Measurements from ENCODE around the gene EIF3B.
"Not testable (repeated sequence)": the region's sequence is repeated elsewhere in the genome, so short reads cannot be mapped to it uniquely, and the experiment has no call there.

EIF3B gene

DNA sequence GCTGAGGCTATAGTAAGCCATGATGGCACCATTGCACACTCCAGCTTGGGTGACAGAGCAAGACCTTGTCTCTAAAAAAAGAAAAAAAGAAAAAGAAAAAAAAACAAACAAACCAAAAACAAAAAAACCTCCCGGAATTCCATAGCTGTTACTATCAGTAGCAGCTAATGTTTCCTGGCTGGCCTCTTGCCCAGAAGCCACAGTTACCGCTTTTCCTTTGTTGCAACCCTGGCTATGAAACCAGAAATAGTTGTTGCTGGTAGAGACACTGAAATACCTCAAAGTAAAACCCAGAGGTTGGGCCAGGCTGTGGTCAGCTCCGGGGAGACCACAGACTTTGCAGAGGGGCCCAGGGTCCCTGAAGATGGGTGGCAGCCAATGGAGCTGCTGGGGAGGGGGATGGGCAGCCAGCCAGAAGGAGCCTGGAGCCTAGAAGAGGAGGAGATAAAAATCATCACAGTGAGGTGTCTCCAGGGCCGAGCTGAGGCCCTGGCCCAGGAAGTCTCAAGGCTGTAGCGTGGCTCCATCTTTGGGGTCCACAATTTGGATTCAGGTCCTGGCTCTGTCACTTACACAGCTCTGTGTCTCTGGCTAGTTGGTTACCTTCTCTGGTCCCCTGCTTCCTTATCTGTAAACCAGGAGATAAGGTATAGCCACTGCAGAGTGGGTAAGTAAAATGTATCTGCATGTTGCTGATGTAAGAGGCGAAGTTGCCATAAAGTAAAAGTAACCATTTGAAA lies 45.4 kb downstream of the EIF3B start:
- peak; percentile 97 for DNase-seq (ENCODE audit: low spot score)
- peak; percentile 72 for FAIRE-seq

- DNase-seq (ENCODE audit: low spot score) (no peak), FAIRE-seq (no peak)
Measured at GRCh38 chr7:2402687-2403013, 48.0 kb downstream of the EIF3B start.

- peak; percentile 97 for FAIRE-seq
- DNase-seq (ENCODE audit: low spot score): peak; percentile 100
Measured at GRCh38 chr7:2403014-2403717, 48.5 kb downstream of the EIF3B start, which contains the start of gene CHST12. Gene CHST12, plus strand, starts transcription at chr7:2403611. Its CDS starts 29,029 bp downstream, at chr7:2432640.

DNA sequence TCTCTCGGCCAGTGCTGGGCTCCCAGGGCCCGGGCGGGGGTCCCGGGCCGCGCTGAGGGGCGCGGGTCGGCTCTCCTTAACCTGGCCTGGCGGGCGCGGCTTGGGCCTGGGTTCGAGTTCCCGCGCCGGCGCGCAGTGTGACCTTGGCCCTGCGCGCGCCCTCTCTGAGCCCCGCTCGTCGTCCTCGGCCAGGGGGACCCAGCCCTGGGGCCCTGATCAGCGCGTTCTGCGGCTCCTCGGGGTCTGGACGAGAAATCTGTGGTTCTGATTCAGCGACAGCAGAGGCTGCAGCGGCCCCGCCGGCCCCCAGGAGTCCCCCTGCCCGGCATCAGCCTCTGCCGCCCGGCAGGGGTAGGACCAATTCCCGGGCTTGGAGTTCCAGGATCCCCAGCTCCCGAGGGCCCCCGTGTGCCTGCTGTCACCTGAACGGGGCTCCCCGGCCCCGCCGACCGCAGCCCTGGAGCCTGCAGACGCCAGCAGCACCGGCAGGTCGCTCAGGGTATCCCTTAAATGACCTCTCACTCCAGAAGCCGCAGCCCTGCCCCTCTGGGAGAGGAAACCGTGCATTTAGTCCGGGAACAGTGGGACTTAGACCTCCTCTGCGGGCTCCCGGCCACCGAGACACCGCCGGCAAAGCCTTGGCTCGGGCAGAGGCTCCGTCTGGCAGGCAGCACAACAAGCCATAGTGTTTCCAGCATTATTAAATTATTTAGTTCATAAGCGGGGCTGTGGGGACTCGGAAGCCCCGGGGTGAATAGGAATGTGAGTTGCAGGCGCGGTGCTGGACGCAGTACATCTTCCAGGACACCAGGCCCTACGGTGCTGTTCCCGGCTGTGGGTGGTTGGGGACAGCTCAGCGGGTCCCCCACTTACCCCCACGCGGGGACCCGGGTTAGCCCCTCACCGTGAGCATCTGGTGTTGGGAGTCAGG lies 49.4 kb downstream of the EIF3B start:
- no peak for FAIRE-seq
- peak; percentile 80 for DNase-seq (ENCODE audit: low spot score)

DNA sequence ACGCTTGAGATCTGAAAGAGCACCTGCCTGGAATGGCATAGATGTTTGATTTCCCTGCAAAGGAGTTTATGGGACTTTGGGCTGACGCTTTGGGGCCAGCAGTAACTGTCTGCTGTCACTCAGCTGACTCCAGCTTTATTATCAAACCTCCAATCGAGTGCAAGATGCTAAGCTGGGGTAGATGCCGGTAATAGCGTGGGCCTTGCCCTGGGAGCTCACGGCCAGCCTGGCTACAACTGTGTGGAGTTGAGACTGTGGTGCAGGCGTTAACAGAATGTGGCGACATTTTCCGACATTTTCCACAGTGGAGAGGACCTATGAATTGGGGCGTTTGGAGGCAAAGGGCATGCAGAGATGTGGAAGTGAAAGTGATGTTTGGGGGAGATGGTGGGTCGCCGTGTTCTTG lies 50.1 kb downstream of the EIF3B start:
- DNase-seq (ENCODE audit: low spot score) (no peak), FAIRE-seq (no peak)

DNA sequence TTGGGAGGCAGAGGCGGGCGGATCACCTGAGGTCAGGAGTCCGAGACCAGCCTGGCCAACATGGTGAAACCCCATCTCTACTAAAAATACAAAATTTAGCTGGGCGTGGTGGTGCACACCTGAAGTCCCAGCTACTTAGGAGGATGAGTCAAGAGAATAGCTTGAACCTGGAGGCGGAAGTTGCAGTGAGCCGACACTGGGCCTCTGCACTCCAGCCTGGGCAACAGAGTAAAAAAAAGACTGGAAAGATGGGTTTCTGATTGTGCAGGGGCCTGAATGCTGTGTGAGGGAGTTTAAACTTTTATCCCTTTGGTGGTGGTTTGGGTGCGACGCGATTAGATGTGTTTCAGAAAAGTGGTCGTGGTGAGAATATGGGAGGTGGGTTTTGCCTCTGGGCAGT lies 50.6 kb downstream of the EIF3B start:
- FAIRE-seq: no peak
- no peak for DNase-seq (ENCODE audit: low spot score)

DNA sequence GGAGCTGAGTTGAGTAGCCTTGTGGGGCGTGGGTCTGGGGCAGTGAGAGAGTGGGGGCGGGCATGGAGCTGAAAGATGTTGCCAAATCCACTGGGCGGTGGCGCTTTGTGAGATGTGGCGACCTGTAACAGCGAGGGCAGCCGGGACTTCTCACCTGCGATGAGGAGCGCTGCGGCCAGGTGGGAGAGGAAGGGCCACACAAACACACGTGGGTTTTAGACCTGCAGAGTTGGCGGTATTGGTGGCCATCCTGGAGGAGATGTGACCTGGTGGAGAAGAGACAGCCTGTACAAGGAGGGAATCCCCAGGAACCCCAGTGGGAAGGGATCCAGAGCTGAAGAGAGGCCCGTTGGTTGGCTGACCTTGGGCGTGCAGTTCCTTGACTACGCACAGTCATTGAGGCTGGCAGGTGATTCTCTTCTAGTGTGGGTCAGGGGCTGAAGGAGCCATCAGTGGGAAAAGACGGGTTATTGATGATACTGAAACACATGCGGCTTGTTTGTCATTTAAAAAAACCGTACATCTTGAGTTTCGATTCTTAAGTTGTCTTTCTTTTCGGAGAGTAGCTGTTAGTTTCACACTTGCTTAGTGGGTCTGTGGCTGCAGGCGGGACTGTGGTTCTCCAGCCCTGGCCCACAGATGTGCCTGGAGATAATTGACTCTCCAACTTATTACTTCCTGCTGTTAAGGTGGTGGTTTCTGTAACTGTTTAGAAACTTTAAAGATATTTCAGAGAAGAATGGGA lies 51.1 kb downstream of the EIF3B start:
- FAIRE-seq (peak; percentile 17), DNase-seq (ENCODE audit: low spot score) (no peak)

- no peak for DNase-seq (ENCODE audit: low spot score)
- FAIRE-seq: no peak
Measured at GRCh38 chr7:2409745-2410414, 55.3 kb downstream of the EIF3B start.

DNA sequence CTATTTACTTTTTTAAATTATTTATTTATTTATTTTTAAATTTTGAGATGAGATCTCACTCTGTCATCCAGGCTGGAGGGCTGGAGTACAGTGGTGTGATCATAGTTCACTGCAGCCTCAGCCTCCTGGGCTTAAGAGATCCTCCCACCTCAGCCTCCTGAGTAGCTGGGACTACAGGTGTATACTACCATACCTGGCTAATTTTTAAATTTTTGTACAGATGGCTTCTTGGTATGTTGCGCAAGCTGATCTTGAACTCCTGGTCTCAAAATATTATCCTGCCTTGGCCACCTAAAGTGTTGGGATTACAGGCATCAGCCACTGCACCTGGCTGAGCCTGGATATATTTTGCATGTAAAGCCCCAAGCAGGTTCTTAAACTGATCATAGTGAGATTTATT lies 56.4 kb downstream of the EIF3B start:
- FAIRE-seq (no peak), DNase-seq (ENCODE audit: low spot score) (no peak)

- FAIRE-seq: no peak
- DNase-seq (ENCODE audit: low spot score): no peak
Measured at GRCh38 chr7:2411815-2412586, 57.4 kb downstream of the EIF3B start.

DNA sequence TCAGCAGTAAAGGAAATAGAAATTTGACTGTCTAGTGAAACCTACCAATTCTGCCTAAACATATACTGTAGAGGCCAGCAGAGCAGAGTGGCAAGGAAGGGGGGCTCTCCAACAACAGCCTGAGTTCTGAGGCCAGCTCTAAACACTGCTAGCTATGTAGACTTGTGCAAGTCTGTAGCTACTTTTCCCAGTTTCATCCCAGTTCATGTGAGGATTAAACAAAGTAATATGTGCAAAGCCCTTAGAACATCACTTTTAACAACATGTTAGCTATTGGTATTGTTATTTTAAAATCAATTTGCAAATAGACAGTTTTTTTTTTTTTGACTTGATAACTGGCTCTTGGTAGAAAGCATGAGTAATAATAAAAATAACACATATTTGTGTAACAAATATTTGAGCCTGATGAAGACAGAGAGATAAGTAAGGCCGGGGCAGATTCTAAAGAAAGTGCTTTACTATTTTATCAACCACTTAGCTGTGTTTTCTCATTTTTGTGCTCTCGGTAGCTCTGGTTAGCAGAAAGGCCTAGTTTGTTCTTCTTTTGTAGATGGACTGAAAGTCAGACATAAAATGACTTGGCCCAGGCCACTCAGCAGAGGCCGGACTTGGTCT lies 58.1 kb downstream of the EIF3B start:
- FAIRE-seq (no peak), DNase-seq (ENCODE audit: low spot score) (no peak)

DNA sequence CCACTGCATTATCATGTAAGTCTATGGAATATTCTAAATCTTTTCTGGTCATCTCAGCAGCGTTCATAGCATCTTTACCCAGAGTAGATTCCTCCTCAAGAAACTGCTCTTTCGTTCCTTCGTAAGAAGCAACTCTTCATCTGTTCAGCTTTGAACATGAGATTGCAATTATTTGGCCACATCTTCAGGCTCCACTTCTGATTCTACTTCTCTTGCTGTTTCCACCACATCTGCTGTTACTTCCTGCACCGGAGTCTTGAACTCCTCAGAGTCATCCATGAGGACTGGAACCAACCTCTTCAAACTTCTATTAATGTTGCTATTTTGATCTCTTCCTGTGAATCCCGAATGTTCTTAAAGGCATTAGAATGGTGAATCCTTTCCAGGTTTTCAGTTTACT lies 61.4 kb downstream of the EIF3B start:
- no peak for DNase-seq (ENCODE audit: low spot score)

GRCh38 chr7:2416650-2417049 lies 62.0 kb downstream of the EIF3B start:
- no peak for FAIRE-seq
- DNase-seq (ENCODE audit: low spot score): no peak

More for the DNA sequence above, 61.4 kb downstream of the EIF3B start:
- no peak for FAIRE-seq

DNA sequence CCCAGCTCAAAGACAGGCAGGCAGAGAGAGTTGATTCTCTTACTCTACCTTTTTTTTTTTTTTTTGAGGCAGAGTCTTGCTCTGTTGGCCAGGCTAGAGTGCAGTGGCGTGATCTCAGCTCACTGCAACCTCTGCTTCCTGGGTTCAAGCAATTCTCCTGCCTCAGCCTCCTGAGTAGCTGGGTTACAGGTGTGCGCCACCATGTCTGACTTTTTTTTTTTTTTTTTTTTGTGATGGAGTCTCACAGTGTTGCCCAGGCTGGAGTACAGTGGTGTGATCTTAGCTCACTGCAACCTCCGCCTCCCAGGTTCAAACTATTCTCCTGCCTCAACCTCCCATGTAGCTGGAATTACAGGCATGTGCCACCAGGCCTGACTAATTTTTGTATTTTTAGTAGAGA lies 62.6 kb downstream of the EIF3B start:
- DNase-seq (ENCODE audit: low spot score); FAIRE-seq: not testable (repeated sequence)

- no peak for DNase-seq (ENCODE audit: low spot score)
- no peak for FAIRE-seq
Measured at GRCh38 chr7:2417981-2418481, 63.4 kb downstream of the EIF3B start.

DNA sequence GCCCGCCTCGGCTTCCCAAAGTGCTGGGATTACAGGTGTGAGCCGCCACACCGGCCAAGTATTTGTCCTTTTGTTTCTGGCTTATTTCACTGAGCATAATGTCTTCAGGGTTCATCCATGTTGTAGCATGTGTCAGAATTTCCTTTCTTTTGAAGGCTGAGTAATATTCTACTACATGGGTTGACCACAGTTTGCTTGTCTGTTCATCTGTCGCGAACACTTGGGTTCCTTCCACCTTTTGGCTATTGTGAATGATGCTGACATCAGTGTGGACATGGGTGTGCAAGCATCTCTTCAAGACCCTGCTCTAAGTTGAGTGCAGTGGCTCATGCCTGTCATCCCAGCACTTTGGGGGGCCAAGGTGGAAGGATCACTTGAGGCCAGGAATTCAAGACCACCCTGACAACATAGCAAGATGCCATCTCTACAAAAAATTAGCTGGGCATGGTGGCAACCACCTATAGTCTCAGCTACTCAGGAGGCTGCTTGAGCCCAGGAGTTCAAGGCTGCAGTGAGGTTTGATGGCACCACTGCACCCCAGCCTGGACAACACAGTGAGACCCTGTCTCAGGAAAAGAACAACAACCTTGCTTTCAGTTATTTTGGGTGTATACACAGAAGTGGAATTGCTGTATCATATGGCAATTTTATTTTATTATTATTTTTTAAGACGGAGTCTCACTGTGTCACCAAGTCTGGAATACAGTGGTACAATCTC lies 65.7 kb downstream of the EIF3B start:
- DNase-seq (ENCODE audit: low spot score) (no peak), FAIRE-seq (peak; percentile 79)

- FAIRE-seq (no peak), DNase-seq (ENCODE audit: low spot score) (no peak)
Measured at GRCh38 chr7:2421943-2422310, 67.3 kb downstream of the EIF3B start.

DNA sequence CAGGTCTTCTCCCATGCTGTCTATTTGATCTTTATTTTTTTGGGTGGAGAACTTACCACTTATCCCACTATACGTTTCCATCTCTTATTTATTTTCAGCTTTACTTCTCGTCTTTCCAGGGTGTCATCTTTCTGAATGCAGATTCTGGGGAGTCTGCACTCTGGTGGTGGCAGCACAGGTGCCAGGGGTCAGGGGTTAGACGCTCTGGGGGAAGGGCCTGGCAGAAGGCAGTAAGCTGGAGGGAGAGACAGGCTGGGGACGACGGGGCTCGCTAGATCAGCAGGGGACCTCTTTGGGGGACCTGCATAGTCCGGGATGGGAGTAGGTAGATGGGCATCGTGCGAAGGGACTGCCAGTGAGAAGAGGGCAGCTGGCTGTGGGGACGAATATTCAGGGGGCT lies 71.1 kb downstream of the EIF3B start:
- FAIRE-seq (no peak), DNase-seq (ENCODE audit: low spot score) (no peak)

Data from urothelium cell line (cell line).